GM21786 (cell line): ENCODE measurements around the gene AGBL4.

Source experiments
- ATAC-seq: cut with Tn5 transposase; IDR thresholded peaks from one replicate; pipeline ENCODE4 v1.9.1; 2021; ENCODE audit not compliant: unreplicated experiment

The AGBL4 gene

GRCh38 chr1:49199564-49199963 lies 824.2 kb downstream of the AGBL4 start:
- no peak for ATAC-seq

- no peak for ATAC-seq
These were observed 826.7 kb downstream of the AGBL4 start for GRCh38 chr1:49197081-49197480.

GRCh38 chr1:49190138-49190537 lies 833.6 kb downstream of the AGBL4 start:
- no peak for ATAC-seq

- ATAC-seq, result no peak
These were observed 836.7 kb downstream of the AGBL4 start for GRCh38 chr1:49187056-49187455.

GRCh38 chr1:49185450-49185980 lies 838.2 kb downstream of the AGBL4 start:
- no peak for ATAC-seq

- no peak for ATAC-seq
These were observed 840.3 kb downstream of the AGBL4 start for GRCh38 chr1:49183489-49183888.

GRCh38 chr1:49181033-49181432 lies 842.7 kb downstream of the AGBL4 start:
- ATAC-seq, result no peak

- ATAC-seq, result no peak
These were observed 851.7 kb downstream of the AGBL4 start for GRCh38 chr1:49171941-49172593.

- ATAC-seq, result no peak
These were observed 857.7 kb downstream of the AGBL4 start for GRCh38 chr1:49166031-49166430.

- ATAC-seq, result no peak
These were observed 860.7 kb downstream of the AGBL4 start for GRCh38 chr1:49163031-49163430.

GRCh38 chr1:49160677-49161076 lies 863.1 kb downstream of the AGBL4 start:
- no peak for ATAC-seq

- no peak for ATAC-seq
These were observed 887.0 kb downstream of the AGBL4 start for GRCh38 chr1:49136738-49137251.

GRCh38 chr1:49125746-49126145 lies 898.0 kb downstream of the AGBL4 start:
- no peak for ATAC-seq

- ATAC-seq, result no peak
These were observed 911.8 kb downstream of the AGBL4 start for GRCh38 chr1:49111931-49112330.

- ATAC-seq, result no peak
These were observed 917.3 kb downstream of the AGBL4 start for GRCh38 chr1:49106445-49106844.

- ATAC-seq, result no peak
These were observed 919.2 kb downstream of the AGBL4 start for GRCh38 chr1:49104575-49104974.

GRCh38 chr1:49102752-49103151 lies 921.0 kb downstream of the AGBL4 start:
- no peak for ATAC-seq

- no peak for ATAC-seq
These were observed 924.9 kb downstream of the AGBL4 start for GRCh38 chr1:49098866-49099265.

GRCh38 chr1:49086327-49086726 lies 937.4 kb downstream of the AGBL4 start:
- ATAC-seq, result no peak

GRCh38 chr1:49085079-49085478 lies 938.7 kb downstream of the AGBL4 start:
- no peak for ATAC-seq

GRCh38 chr1:49060766-49061165 lies 963.0 kb downstream of the AGBL4 start:
- ATAC-seq, result no peak

GRCh38 chr1:49059087-49059486 lies 964.7 kb downstream of the AGBL4 start:
- no peak for ATAC-seq

- no peak for ATAC-seq
These were observed 971.7 kb downstream of the AGBL4 start for GRCh38 chr1:49052102-49052501.
